Activated CD4-positive, alpha-beta T cell treated with anti-CD3 and anti-CD28 coated beads for 36 hours (primary cell): ENCODE data around the gene SMYD3. TPM values are rescaled to one million over a fixed set of nuclear protein-coding genes. Genes with fewer than 3 reads are reported as not detected.

Source experiments
- ATAC-seq: fragments of 200-7000 bp; cut with Tn5 transposase; one replicate; pipeline ENCODE4 v1.10.0; 2021; ENCODE audit warnings: mild to moderate bottlenecking, moderate library complexity
- CTCF ChIA-PET: fragments of 350-600 bp; sonication (Branson Sonifier 250); formaldehyde crosslinking; loops from one replicate; lab custom pipeline; 2021; ENCODE audit warnings: antibody characterized with exemption; lab: Charles Lee
- POLR2A ChIA-PET: fragments of 350-600 bp; sonication (Branson Sonifier 250); formaldehyde crosslinking; loops from one replicate; lab custom pipeline; 2021; ENCODE audit warnings: antibody characterized with exemption, inconsistent platforms; lab: Charles Lee
- DNase-seq: peaks from one replicate; pipeline ENCODE4 v3.0.0-alpha.2; 2020
- H3K27ac Mint-ChIP-seq: one replicate; pipeline ENCODE4 v1.8.0; 2021; ENCODE audit warnings: mixed read lengths
- H3K27me3 Mint-ChIP-seq: one replicate; pipeline ENCODE4 v1.8.0; 2021; ENCODE audit warnings: mixed read lengths
- H3K36me3 Mint-ChIP-seq: one replicate; pipeline ENCODE4 v1.8.0; 2021; ENCODE audit warnings: low read depth, mixed read lengths
- H3K4me1 Mint-ChIP-seq: one replicate; pipeline ENCODE4 v1.8.0; 2021; ENCODE audit warnings: mixed read lengths
- H3K4me3 Mint-ChIP-seq: one replicate; pipeline ENCODE4 v1.8.0; 2021; ENCODE audit warnings: mild to moderate bottlenecking, moderate library complexity, mixed read lengths
- H3K9me3 Mint-ChIP-seq: one replicate; pipeline ENCODE4 v1.8.0; 2021; ENCODE audit warnings: low read depth, mixed read lengths
- intact Hi-C, 2 experiments: fragments of 100-400 bp; cut with DNase I in 1 of 2; cut with micrococcal nuclease in 1 of 2; formaldehyde crosslinking; loops; one replicate each; pipeline versions ENCODE4 v1.14.2 to v1.15.1; 2022 to 2024; cut with DNase I, micrococcal nuclease
- total RNA-seq, 2 experiments: library from RNA; stranded (reverse); gene quantifications; one replicate each; pipeline ENCODE4 v1.2.3, GENCODE V29; 2021

SMYD3 gene
- total RNA-seq, 2 experiments from 2014 or later: 17.2 to 18.4 TPM

DNA sequence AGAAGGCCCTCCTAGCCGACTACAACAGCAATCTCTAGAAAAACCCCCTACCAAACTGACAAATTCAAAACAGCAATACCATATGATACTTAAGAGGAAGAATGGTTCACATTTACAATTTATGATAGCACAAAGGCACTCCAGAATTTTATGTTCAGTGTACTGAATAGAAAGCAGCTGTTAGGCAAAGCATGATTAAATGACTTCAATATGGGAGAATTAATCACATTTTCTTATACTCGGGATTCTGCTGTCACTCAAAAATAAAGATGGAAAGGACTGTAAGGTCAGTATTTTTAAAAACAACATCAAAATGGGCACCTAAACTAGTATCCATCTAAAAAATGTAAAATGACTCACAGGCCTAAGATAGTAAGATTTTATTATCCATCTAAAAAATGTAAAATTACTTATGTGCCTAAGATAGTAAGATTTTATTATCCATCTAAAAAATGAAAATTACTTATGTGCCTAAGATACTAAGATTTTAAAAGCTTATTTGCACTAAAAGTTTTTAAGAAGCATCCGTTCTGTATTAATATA is 198.5 kb downstream of the SMYD3 start:
- CTCF ChIA-PET: interaction anchor here (0.6 kb wide), 1 partner anchor 89 kb away, joined by 3 read pairs; no protein-coding TSS in a partner anchor
- POLR2A ChIA-PET: no interaction called here
- intact Hi-C loops: no loop called here
- Mint-ChIP-seq H3K27me3 (no peaks in the 10 kb centered on the region), H3K27ac (no peak overlapping the region), H3K4me3 (no peak overlapping the region), H3K36me3 (peaks cover 9% of the 10 kb centered on the region), H3K4me1 (no peaks in the 10 kb centered on the region), H3K9me3 (no peaks in the 10 kb centered on the region)
- no peak for DNase-seq
- ATAC-seq: no peak

GRCh38 chr1:246306415-246307037 is 200.6 kb downstream of the SMYD3 start:
- no peaks in the 10 kb centered on the region for H3K9me3 Mint-ChIP-seq
- no peak overlapping the region for H3K4me3 Mint-ChIP-seq
- DNase-seq (no peak), ATAC-seq (no peak)
- no peaks in the 10 kb centered on the region for H3K4me1 Mint-ChIP-seq
- ChIA-PET CTCF (interaction anchor here (1.4 kb wide), 1 partner anchor 13 kb away, joined by 4 read pairs; no protein-coding TSS in a partner anchor), POLR2A (no interaction called here)
- peaks cover 7% of the 10 kb centered on the region for H3K36me3 Mint-ChIP-seq
- no peak overlapping the region for H3K27ac Mint-ChIP-seq
- H3K27me3 Mint-ChIP-seq: no peaks in the 10 kb centered on the region
- intact Hi-C loops: no loop called here

DNA sequence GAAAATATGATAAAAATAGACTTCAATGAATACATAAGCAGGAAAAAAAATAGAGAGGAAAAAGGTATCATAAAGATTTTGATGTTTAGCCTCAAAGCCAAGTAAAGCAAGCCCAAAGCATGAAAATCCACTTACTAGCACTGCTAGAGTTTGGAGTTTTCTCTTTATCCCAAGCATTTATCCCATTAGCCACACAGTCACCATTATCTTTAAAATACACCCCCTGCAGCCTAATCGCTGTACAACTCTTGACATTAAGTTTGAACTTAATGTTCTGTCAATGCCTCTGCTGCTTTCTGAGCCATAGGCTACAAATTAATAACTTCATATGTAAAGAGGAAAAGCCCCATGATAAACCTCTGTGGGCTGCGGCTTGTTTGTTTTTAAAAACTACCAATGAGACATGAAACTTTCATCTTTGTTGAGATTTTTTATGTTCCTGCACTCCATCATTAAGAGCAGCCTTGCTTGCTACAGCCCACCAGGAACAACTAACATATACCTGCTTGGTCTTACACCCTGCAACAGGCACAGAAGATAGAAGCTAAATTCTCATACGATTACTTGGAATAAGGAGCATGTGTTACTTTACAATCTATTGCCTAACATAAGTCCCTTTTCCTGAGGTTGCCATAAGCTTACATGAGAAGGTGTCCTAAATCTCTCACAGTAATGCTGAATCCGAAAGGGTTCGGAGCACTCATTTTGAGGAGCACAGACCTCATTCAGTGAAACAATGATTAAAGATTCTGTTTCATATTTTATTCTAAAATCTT is 202.4 kb downstream of the SMYD3 start:
- H3K4me3 Mint-ChIP-seq: no peak overlapping the region
- H3K4me1 Mint-ChIP-seq: no peaks in the 10 kb centered on the region
- intact Hi-C loops: no loop called here
- H3K27ac Mint-ChIP-seq: no peak overlapping the region
- peaks cover 8% of the 10 kb centered on the region for H3K36me3 Mint-ChIP-seq
- DNase-seq (no peak), ATAC-seq (no peak)
- ChIA-PET POLR2A (no interaction called here), CTCF (interaction anchor here (0.7 to 1.4 kb wide), 2 partner anchors 15 to 16 kb away, joined by 3 to 4 read pairs; no protein-coding TSS in a partner anchor)
- no peaks in the 10 kb centered on the region for H3K27me3 Mint-ChIP-seq
- H3K9me3 Mint-ChIP-seq: no peaks in the 10 kb centered on the region

- POLR2A ChIA-PET: no interaction called here
- Mint-ChIP-seq H3K27me3 (no peaks in the 10 kb centered on the region), H3K4me3 (no peak overlapping the region), H3K27ac (no peak overlapping the region), H3K9me3 (no peaks in the 10 kb centered on the region), H3K36me3 (peaks cover 11% of the 10 kb centered on the region), H3K4me1 (no peaks in the 10 kb centered on the region)
- CTCF ChIA-PET: interaction anchor here (1.4 kb wide), 1 partner anchor 8 kb away, joined by 3 read pairs; no protein-coding TSS in a partner anchor
- intact Hi-C loops: no loop called here
- ATAC-seq (no peak), DNase-seq (no peak)
Observed at GRCh38 chr1:246302711-246303317, 204.3 kb downstream of the SMYD3 start.

DNA sequence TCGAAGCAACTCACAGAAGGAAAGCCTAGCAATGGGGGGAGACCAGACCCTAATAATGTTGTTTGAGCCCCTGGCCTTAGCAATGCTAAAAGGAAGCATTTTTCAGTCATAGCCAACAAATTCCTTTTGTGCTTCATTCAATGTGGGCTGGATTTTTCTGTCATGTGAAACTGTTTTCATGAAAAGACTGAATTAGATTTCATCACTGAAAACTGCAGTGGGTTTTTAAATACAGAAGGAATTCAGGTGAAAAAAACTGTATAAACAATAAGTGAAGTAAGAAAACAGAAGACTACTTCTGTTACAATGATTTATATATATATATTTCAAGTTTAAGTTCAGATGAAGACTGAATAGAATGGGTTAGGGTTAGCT is 204.8 kb downstream of the SMYD3 start:
- intact Hi-C loops: no loop called here
- Mint-ChIP-seq H3K4me1 (no peaks in the 10 kb centered on the region), H3K9me3 (no peaks in the 10 kb centered on the region), H3K27me3 (no peaks in the 10 kb centered on the region), H3K36me3 (peaks cover 11% of the 10 kb centered on the region), H3K27ac (no peak overlapping the region), H3K4me3 (no peak overlapping the region)
- ATAC-seq: no peak
- DNase-seq: no peak
- ChIA-PET POLR2A (no interaction called here), CTCF (interaction anchor here (1.4 kb wide), 1 partner anchor 9 kb away, joined by 3 read pairs; no protein-coding TSS in a partner anchor)

- Mint-ChIP-seq H3K27me3 (no peaks in the 10 kb centered on the region), H3K27ac (no peak overlapping the region), H3K4me3 (no peak overlapping the region), H3K9me3 (no peaks in the 10 kb centered on the region), H3K36me3 (peaks cover 11% of the 10 kb centered on the region), H3K4me1 (peaks cover 2% of the 10 kb centered on the region)
- DNase-seq (no peak), ATAC-seq (no peak)
- ChIA-PET POLR2A (interaction anchor here (0.6 kb wide), 1 partner anchor 64 kb away, joined by 5 read pairs; no protein-coding TSS in a partner anchor), CTCF (interaction anchor here (1.4 kb wide), 1 partner anchor 9 kb away, joined by 3 read pairs; no protein-coding TSS in a partner anchor)
- intact Hi-C loops: no loop called here
Observed at GRCh38 chr1:246301553-246302250, 205.4 kb downstream of the SMYD3 start.

GRCh38 chr1:246300626-246301549 is 206.2 kb downstream of the SMYD3 start:
- intact Hi-C loops: no loop called here
- no peaks in the 10 kb centered on the region for H3K27me3 Mint-ChIP-seq
- DNase-seq (no peak), ATAC-seq (no peak)
- no peaks in the 10 kb centered on the region for H3K9me3 Mint-ChIP-seq
- H3K4me3 Mint-ChIP-seq: no peak overlapping the region
- H3K4me1 Mint-ChIP-seq: peaks cover 2% of the 10 kb centered on the region
- POLR2A ChIA-PET: no interaction called here
- peaks cover 9% of the 10 kb centered on the region for H3K36me3 Mint-ChIP-seq
- CTCF ChIA-PET: no interaction called here
- H3K27ac Mint-ChIP-seq: no peak overlapping the region

DNA sequence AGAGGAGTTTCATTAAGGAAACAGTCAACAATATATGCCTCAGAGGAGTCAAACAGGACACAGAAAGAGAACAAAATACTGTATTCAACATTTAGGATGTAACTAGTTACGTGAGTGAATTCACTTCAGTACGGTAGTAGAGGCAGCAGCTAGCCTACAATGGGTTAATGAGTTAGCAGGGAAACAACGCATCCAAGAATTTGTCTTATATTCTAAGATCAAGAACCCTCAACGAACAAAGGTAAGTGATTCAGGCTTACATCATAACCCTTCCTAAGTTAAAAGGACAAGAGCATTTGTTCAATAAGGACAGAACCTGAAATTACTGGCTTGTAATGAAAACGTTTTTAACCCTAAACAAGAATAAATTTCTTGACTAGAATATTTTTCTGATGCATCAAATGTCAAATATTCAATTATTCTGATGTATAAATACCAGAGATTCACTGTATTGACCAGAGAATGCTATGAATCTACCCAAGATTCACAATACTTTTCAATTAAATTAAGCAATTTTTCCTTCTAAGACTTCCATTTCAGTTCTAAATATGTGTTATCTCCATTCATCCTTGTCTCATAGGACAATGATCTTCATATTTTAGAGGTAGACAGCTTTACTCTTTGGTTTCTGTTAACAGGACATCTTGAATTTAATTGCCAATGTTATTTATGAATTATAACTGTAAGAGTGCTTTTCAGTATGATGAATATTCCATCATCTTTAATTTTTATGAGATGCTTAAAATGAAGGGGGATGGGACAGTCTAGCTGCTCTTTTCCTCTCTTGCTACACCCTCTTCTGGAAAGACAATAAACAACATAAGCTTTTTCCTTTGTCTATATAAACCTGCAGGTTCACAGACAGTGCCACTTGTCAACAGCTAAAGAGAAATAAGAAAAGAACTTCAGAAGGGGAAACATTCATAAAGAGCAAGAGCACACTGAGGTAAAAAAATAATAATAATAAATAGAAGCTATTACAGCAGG is 209.5 kb downstream of the SMYD3 start:
- CTCF ChIA-PET: interaction anchor here (1.2 to 1.6 kb wide), 3 partner anchors 10 to 200 kb away, joined by 3 to 7 read pairs (median 3); no protein-coding TSS in a partner anchor
- POLR2A ChIA-PET: interaction anchor here (0.5 kb wide), 1 partner anchor 34 kb away, joined by 4 read pairs; no protein-coding TSS in a partner anchor
- DNase-seq (no peak), ATAC-seq (no peak)
- no peak overlapping the region for H3K4me3 Mint-ChIP-seq
- no peaks in the 10 kb centered on the region for H3K9me3 Mint-ChIP-seq
- intact Hi-C loops: no loop called here
- peaks cover 12% of the 10 kb centered on the region for H3K36me3 Mint-ChIP-seq
- H3K27me3 Mint-ChIP-seq: no peaks in the 10 kb centered on the region
- H3K4me1 Mint-ChIP-seq: peaks cover 2% of the 10 kb centered on the region
- no peak overlapping the region for H3K27ac Mint-ChIP-seq

DNA sequence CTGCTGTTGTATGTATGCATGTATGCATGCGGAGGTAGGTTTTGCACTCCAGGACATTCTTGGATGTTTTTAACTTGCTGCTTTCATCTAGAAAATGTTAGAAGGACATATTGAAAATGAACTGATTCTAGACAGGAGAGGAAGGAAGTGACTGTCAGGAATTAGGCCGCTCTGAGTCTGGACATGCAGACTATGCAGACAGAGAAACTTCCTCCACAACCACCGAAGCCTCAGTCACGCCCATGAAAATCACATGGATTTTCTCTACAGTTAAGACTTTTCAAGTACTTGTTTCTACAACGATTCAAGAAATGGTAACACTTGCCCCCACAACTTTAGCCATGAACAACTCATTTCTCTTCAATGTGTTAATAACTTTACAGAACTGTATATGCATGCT is 211.1 kb downstream of the SMYD3 start:
- H3K4me1 Mint-ChIP-seq: peaks cover 2% of the 10 kb centered on the region
- H3K36me3 Mint-ChIP-seq: peaks cover 12% of the 10 kb centered on the region
- no peaks in the 10 kb centered on the region for H3K27me3 Mint-ChIP-seq
- DNase-seq (no peak), ATAC-seq (no peak)
- ChIA-PET CTCF (no interaction called here), POLR2A (no interaction called here)
- no peak overlapping the region for H3K27ac Mint-ChIP-seq
- no peaks in the 10 kb centered on the region for H3K9me3 Mint-ChIP-seq
- intact Hi-C loops: no loop called here
- H3K4me3 Mint-ChIP-seq: no peak overlapping the region
